T-helper 17 cell (primary cell): ENCODE data around the gene G6PC1. TPM values are rescaled to one million over a fixed set of nuclear protein-coding genes. Genes with fewer than 3 reads are reported as not detected.
"Not testable (repeated sequence)": the region's sequence is repeated elsewhere in the genome, so short reads cannot be mapped to it uniquely, and the experiment has no call there.

Source experiments
- ATAC-seq: fragments of 150-1000 bp; cut with Tn5 transposase; 2 replicates; pipeline ENCODE4 v1.10.0; 2021; ENCODE audit warnings: mild to moderate bottlenecking, moderate library complexity
- DNase-seq, 3 donors: peaks; one replicate each; pipeline versions ENCODE4 v3.0.0 to v3.0.0-alpha.2; 2020 to 2021
- H3K9me3 ChIP-seq: one replicate; pipeline ENCODE4 v1.7.0; 2013; ENCODE audit warnings: low read length, mild to moderate bottlenecking; ENCODE audit not compliant: control insufficient read depth, poor library complexity, severe bottlenecking
- H3K27ac Mint-ChIP-seq: one replicate; pipeline ENCODE4 v1.8.0; 2022; ENCODE audit warnings: mild to moderate bottlenecking, moderate library complexity, mixed read lengths
- H3K27me3 Mint-ChIP-seq: one replicate; pipeline ENCODE4 v1.8.0; 2022; ENCODE audit warnings: mixed read lengths
- H3K36me3 Mint-ChIP-seq: one replicate; pipeline ENCODE4 v1.8.0; 2022; ENCODE audit warnings: low read depth, mixed read lengths
- H3K4me1 Mint-ChIP-seq: one replicate; pipeline ENCODE4 v1.8.0; 2022; ENCODE audit warnings: mild to moderate bottlenecking, mixed read lengths
- H3K4me3 Mint-ChIP-seq: one replicate; pipeline ENCODE4 v1.8.0; 2022; ENCODE audit warnings: mild to moderate bottlenecking, moderate library complexity, mixed read lengths
- total RNA-seq, 4 donors: library from RNA in 2 of 4; stranded (reverse) in 2 of 4; gene quantifications; one replicate each; pipeline ENCODE4 v1.2.3 and lab custom pipeline; 2022 to 2026

G6PC1 gene
- total RNA-seq, 2 donors from 2014 or later: not detected

DNA sequence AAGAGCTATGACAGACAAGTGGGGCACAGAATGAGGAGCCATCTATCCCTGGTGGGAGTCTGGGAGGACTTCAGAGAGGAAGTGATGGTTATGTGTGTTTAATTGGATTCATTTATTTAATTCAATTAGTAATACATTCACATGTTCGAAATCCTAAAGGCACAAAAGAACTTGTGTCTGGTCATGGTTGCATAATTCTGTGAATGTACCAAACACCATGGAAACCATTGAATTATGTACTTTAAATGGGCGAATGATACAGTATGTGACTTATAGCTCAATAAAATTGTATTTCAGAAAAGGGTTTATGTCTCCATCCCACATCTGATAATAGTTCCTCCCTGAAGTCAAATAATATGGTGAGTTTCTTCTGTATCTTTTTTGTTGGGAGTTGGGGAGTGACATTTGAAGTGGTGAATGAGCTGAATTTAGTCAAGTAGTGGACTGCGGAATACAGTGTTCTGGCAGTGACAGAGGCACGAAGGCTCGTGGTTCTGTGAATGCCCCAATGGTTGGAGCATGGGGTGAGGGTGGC is 19.8 kb upstream of the G6PC1 start:
- Mint-ChIP-seq H3K27ac (no peak overlapping the region), H3K27me3 (peaks cover 33% of the 10 kb centered on the region), H3K36me3 (peaks cover 4% of the 10 kb centered on the region), H3K4me1 (no peaks in the 10 kb centered on the region), H3K4me3 (no peak overlapping the region)
- H3K9me3 ChIP-seq: no peaks in the 10 kb centered on the region
- DNase-seq (no peak), ATAC-seq (no peak)

DNA sequence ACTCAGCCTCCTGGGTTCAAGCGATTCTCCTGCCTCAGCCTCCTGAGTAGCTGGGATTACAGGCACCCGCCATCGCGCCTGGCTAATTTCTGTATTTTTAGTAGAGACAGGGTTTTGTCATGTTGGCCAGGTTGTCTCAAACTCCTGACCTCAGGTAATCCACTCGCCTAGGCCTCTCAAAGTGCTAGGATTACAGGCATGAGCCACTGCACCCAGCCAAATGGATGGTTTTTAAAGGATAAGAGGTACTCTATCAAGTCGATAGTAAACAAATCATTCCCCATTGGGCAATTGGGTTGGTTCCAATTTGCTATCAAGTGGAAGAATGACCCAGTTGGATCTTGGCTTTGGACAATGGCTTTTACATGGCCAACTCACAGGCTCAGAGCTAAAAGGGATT is 18.9 kb upstream of the G6PC1 start:
- not testable (repeated sequence) for H3K4me1 Mint-ChIP-seq, H3K36me3 Mint-ChIP-seq

DNA sequence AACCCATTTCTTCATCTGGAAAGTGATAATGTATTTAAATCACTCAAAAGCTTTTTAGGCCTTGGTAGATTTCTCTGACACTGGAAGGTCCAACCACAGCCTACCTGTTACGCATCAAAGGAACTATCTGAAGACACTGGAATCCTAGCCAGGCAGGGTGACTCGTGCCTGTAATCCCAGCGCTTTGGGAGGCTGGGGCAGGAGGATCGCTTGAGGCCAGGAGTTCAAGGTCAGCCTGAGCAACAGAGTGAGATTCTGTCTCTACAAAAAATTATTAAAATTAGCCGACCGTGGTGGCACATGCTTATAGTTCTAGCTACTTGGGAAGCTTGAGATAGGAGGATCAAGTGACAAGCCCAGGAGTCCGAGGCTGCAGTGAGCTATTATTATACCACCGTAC is 18.4 kb upstream of the G6PC1 start:
- no peak overlapping the region for H3K27ac Mint-ChIP-seq
- peaks cover 38% of the 10 kb centered on the region for H3K27me3 Mint-ChIP-seq
- peaks cover 4% of the 10 kb centered on the region for H3K4me1 Mint-ChIP-seq
- no peaks in the 10 kb centered on the region for H3K9me3 ChIP-seq
- DNase-seq (no peak), ATAC-seq (no peak)
- H3K36me3 Mint-ChIP-seq: peaks cover 2% of the 10 kb centered on the region
- no peak overlapping the region for H3K4me3 Mint-ChIP-seq

More for the DNA sequence above, 18.9 kb upstream of the G6PC1 start:
- H3K4me3 Mint-ChIP-seq, H3K27ac Mint-ChIP-seq, DNase-seq, H3K9me3 ChIP-seq, ATAC-seq: not testable (repeated sequence)
- H3K27me3 Mint-ChIP-seq: peaks cover 40% of the 10 kb centered on the region

DNA sequence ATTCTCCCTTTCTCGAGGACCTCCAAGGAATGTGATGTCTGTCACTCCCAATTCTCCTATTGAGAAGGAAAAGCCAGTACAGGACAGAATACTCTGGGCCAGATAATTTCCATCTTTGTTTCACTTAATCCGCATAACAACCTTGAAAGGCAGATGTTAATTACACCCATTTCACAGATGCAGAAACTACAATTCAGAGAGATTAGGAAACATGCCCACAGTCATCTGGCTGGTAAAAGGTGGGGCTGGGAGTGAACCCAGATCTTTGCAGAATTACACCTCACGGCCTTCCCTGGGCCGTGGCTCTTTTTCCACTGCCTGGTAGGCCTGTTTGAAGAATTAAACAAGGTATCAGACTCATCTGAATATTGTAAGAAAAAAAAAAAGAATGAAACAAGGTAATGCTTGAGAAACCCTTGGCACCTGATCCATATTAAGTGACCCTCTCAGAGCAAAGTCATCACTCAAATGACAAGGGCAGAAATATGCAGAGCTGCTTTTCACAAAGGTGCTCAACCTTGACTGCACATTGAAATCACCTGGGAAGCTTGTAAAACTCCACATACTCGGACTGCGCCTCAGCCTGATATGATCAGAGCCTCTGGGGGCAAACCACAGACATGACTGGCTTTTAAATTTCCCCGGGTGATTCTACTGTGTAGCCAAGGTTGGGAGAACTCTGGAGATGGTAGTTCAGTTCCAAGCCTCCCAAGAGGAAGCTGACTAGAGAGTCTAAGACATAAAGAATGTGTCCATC is 16.6 kb upstream of the G6PC1 start:
- DNase-seq: no peak
- Mint-ChIP-seq H3K36me3 (no peaks in the 10 kb centered on the region), H3K4me3 (no peak overlapping the region), H3K27ac (no peak overlapping the region), H3K27me3 (peaks cover 24% of the 10 kb centered on the region), H3K4me1 (peaks cover 4% of the 10 kb centered on the region)
- ATAC-seq: no peak
- no peaks in the 10 kb centered on the region for H3K9me3 ChIP-seq

DNA sequence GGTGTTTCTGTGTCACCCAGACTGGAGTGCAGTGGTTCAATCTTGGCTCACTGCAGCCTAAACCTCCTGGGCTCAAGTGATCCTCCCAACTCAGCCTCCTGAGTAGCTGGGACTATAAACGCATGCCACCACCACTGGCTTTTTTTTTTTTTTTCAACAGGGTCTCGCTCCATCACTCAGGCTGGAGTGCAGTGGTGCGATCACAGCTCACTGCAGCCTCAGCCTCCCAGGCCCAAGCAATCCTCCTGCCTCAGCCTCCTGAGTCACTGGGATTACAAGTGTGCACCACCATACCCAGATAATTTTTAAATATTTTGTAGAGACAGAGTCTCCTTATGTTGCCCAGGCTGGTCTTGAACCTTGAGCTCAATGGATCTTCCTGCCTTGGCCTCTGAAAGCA is 14.8 kb upstream of the G6PC1 start:
- H3K27ac Mint-ChIP-seq, H3K9me3 ChIP-seq, H3K4me1 Mint-ChIP-seq, H3K4me3 Mint-ChIP-seq, ATAC-seq, DNase-seq, H3K36me3 Mint-ChIP-seq: not testable (repeated sequence)
- H3K27me3 Mint-ChIP-seq: peaks cover 20% of the 10 kb centered on the region

DNA sequence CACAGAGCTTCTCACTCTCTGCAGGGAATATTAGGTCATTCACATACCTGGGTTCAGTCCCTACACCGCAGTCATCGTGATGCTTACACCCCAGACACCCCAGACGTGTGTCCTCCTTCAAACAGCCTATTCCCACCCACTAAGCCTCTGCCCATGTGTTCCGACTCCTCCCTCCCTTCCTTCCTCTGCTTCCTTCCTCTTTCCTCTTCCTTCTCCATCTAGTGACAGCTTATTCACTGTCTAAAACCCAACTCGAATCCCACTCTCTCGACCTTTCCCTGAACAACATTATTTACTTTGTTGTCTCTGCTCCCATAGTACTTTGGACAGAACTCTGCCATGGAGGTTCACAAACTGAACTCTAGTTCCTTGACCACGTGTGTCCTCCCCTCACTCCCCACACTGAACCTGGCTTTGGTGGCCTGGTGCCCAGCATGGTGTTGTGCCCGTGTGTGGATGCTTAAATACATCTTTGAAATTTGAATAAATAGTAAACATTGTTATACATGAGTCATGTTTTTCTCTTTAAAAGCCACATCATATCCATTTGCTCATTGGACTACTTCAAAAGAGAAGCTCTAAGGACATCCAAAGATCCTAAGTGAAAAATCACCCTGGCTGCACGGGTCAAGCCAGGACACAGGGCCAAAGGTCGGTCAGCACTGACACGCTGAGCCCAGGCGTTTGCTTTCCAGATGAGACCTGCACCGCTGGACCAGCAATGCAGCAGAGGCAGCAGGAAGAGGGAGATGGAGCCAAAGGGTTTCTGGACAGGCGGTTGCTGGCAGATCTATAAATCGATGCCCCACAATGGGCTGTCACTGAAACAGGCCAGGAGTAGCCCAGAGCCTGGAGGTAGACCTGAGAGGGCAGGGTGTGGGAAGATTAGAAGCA is 14.1 kb upstream of the G6PC1 start:
- Mint-ChIP-seq H3K4me3 (no peak overlapping the region), H3K27ac (peak overlapping the region; percentile 19), H3K4me1 (peaks cover 7% of the 10 kb centered on the region), H3K36me3 (peaks cover 3% of the 10 kb centered on the region), H3K27me3 (peaks cover 22% of the 10 kb centered on the region)
- H3K9me3 ChIP-seq: no peaks in the 10 kb centered on the region
- DNase-seq (no peak), ATAC-seq (no peak)

DNA sequence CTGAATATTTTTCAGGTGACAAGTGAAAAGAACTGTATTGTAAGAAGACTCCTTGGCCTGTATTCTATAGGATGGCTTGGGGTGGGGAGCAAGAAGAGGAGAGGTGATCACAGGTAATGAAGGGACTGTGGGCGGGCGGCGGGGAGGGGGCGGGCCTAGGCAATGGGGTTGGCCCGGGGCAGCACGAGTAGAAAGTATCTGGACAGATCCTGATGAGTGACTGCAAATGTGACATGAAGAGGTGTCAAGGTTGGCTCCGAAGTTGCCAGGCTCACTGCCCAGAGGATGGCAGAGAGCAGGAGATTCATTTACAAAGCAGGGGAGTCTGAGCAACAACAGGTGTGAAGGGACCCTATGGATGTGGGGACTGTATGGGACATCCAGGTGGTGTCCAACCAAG is 10.8 kb upstream of the G6PC1 start:
- H3K36me3 Mint-ChIP-seq: peaks cover 3% of the 10 kb centered on the region
- H3K9me3 ChIP-seq: no peaks in the 10 kb centered on the region
- peaks cover 7% of the 10 kb centered on the region for H3K4me1 Mint-ChIP-seq
- H3K27me3 Mint-ChIP-seq: peaks cover 37% of the 10 kb centered on the region
- no peak overlapping the region for H3K27ac Mint-ChIP-seq
- DNase-seq (no peak), ATAC-seq (no peak)
- no peak overlapping the region for H3K4me3 Mint-ChIP-seq

DNA sequence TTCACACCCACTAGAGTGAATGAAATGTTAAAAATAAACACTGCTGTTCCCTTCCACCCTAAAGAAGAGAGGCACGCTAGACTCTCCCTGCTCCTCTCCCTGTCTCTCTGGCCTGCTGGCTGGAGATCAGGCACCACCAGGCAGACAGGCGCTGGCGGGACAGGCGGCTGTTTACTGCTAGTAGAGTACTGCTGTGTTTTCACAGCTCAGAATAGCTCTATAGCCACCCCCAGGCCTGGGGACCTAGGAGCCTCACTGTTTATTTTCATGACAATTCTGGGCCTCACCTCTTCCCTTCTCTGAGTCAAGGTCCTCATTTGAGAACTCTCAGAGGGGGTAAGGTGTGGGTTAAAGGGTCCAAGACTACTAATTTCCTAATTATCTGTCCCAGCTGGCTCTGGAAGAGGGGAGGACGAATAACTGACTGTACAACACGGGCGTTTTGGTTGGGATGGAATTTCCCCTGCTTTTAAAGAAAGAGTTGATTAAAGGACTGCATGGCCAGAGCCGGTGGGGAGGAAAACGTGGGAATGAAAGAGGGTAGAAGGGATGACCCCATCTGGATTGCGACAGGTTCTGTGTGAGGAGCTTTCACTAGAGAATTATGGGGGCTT is 9.0 kb upstream of the G6PC1 start:
- H3K4me3 Mint-ChIP-seq: no peak overlapping the region
- H3K27me3 Mint-ChIP-seq: peaks cover 31% of the 10 kb centered on the region
- H3K4me1 Mint-ChIP-seq: peaks cover 3% of the 10 kb centered on the region
- no peaks in the 10 kb centered on the region for H3K9me3 ChIP-seq
- H3K36me3 Mint-ChIP-seq: peaks cover 3% of the 10 kb centered on the region
- no peak for ATAC-seq
- DNase-seq: no peak
- no peak overlapping the region for H3K27ac Mint-ChIP-seq

DNA sequence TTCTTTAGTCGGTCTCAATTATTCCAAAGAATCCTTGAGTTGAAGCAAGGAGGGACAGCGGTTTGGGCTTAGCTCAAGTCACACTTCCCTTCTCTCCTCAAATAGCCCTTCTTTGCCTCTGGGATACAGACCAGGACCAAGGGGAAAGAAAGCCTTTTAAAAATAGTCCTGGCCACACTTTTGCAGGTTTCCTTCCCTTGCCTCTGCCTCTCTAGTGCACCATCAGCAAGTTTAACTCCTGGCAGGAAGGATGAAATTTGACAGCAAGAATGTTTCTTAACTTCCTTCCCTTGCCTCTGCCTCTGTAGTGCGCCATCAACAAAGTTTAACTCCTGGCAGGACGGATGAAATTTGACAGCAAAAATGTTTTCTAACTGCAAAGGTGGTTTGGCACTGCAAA is 7.2 kb upstream of the G6PC1 start:
- no peak overlapping the region for H3K4me3 Mint-ChIP-seq
- peaks cover 3% of the 10 kb centered on the region for H3K36me3 Mint-ChIP-seq
- H3K9me3 ChIP-seq: no peaks in the 10 kb centered on the region
- peaks cover 3% of the 10 kb centered on the region for H3K4me1 Mint-ChIP-seq
- DNase-seq: no peak
- no peak for ATAC-seq
- no peak overlapping the region for H3K27ac Mint-ChIP-seq
- H3K27me3 Mint-ChIP-seq: peaks cover 33% of the 10 kb centered on the region

DNA sequence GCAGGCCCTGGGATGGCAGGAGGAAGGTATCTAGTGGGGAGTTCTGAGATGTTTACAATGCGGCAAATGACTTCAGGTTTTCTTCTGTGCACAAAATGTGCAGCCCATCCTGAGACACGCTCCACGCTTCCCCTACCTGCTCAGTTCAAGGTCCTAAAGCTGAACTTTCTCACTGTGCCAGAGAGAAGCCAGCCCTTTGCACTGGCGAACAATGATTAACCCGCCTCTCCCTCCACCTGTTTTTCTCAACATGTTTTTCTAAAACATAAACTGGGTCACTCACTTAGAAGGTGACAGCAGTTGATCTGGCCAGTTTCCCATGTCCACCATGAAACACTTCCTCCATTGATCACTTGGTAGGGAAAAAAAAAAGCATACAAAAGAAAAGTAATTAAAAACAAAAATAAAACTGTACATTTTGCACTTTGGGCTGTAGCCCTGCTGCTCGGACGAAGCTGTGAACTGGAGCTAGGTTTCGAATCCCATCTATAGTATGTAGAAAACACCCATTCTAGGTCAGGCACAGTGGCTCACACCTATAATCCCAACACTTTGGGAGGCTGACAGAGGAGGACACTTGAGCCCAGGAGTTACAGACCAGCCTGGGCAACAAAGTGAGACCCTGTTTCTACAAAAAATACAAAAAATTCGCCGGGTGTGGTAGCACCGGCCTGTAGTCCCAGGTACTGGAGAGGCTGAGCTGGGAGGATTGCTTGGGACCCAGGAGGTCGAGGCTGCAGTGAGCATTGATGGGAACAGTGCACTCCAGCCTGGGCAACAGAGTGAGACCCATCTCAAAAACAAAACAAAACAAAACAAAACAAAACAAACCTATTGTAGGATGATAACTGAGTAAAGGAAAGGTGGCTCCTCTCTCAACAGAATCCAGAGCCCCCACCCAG is 6.1 kb upstream of the G6PC1 start:
- no peaks in the 10 kb centered on the region for H3K9me3 ChIP-seq
- no peak overlapping the region for H3K4me3 Mint-ChIP-seq
- H3K27me3 Mint-ChIP-seq: peaks cover 32% of the 10 kb centered on the region
- no peaks in the 10 kb centered on the region for H3K4me1 Mint-ChIP-seq
- H3K36me3 Mint-ChIP-seq: peaks cover 3% of the 10 kb centered on the region
- ATAC-seq (no peak), DNase-seq (no peak)
- no peak overlapping the region for H3K27ac Mint-ChIP-seq

DNA sequence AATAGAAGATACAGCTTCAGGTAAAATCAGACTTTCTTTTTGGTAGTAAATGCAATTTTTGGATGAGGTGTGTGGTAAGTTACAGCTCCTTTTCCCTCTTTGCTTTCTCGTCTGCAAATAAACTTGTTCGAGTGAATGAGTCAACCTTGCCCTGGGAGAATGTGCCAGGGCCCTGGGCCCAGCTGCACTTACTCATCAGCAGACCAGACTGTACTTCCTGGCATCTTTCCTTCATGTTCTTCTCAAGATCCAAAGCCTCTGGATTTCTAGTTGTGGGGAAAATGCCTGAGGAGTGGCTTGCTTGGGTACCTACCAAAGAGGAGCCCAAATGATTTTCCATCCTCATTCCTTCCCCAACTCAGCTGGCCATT is 5.4 kb upstream of the G6PC1 start:
- Mint-ChIP-seq H3K27me3 (peaks cover 32% of the 10 kb centered on the region), H3K4me3 (no peak overlapping the region), H3K36me3 (no peaks in the 10 kb centered on the region), H3K4me1 (no peaks in the 10 kb centered on the region), H3K27ac (no peak overlapping the region)
- DNase-seq: no peak
- H3K9me3 ChIP-seq: no peaks in the 10 kb centered on the region
- no peak for ATAC-seq

DNA sequence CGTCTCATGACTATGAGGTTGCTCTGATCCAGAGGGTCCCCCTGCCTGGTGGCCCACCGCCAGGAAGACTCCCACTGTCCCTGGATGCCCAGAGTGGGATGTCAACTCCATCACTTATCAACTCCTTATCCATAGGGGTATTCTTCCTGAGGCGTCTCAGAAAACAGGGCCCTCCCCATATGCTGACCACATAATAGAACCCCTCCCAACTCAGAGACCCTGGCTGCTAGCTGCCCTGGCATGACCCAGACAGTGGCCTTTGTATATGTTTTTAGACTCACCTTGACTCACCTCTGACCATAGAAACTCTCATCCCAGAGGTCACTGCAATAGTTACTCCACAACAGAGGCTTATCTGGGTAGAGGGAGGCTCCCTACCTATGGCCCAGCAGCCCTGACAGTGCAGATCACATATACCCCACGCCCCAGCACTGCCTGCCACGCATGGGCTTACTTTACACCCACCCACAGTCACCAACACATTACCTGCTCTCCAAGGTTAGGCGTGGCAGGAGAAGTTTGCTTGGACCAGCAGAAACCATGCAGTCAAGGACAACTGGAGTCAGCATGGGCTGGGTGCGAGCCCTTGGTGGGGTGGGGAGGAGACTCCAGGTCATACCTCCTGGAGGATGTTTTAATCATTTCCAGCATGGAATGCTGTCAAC is 2.3 kb upstream of the G6PC1 start:
- peaks cover 3% of the 10 kb centered on the region for H3K4me1 Mint-ChIP-seq
- H3K27ac Mint-ChIP-seq: no peak overlapping the region
- H3K4me3 Mint-ChIP-seq: no peak overlapping the region
- no peaks in the 10 kb centered on the region for H3K36me3 Mint-ChIP-seq
- DNase-seq (no peak), ATAC-seq (no peak)
- no peaks in the 10 kb centered on the region for H3K9me3 ChIP-seq
- peaks cover 45% of the 10 kb centered on the region for H3K27me3 Mint-ChIP-seq
